Measurements from ENCODE around the gene EPAS1. TPM values are rescaled to one million over a fixed set of nuclear protein-coding genes. Genes with fewer than 3 reads are reported as not detected.

EPAS1 gene
- total and polyA plus RNA-seq, 2 of the 8 experiments (the other 6 are each of a cell fraction or from before 2014, with no cell fraction given) = 2.0 to 4.9 TPM

- TF ChIP-seq KDM4A (IDR thresholded peaks at IDR 0.05; ENCODE audit: low read depth, low read length, severe bottlenecking) = no peak
- no peak for TF ChIP-seq CHD1 (IDR thresholded peaks at IDR 0.05; ENCODE audit: low read depth, low read length)
- TF ChIP-seq SIX5 (IDR thresholded peaks at IDR 0.05; ENCODE audit: low read depth, low read length) = no peak
- TF ChIP-seq GTF2F1 (IDR thresholded peaks at IDR 0.05; ENCODE audit: borderline replicate concordance, low read depth, low read length) = no peak
- TF ChIP-seq RFX5 (IDR thresholded peaks at IDR 0.05; ENCODE audit: borderline replicate concordance, low read depth, low read length) = no peak
- TF ChIP-seq CBX5 (IDR thresholded peaks at IDR 0.05; ENCODE audit: low read depth, low read length) = no peak
Observed at GRCh38 chr2:46264447-46264846, 32.8 kb upstream of the EPAS1 start (continued).
